HAP-1 (cell line): ENCODE data around the gene NHERF2.

Experiments
- DNase-seq, 2 experiments: peaks; one replicate each; pipeline ENCODE4 v3.0.0-alpha.2; 2016 to 2020; ENCODE audit warnings: low spot score in 2 of 2
- H3K27me3 ChIP-seq: fragments of 250-450 bp; sonication (Bioruptor Pico); 2 replicates; pipeline ENCODE4 v1.5.1; 2020; ENCODE audit warnings: low read depth, mild to moderate bottlenecking, moderate library complexity
- H3K36me3 ChIP-seq: fragments of 250-450 bp; sonication (Bioruptor Pico); replicated peaks from 2 replicates; pipeline ENCODE4 v1.5.1; 2020; ENCODE audit warnings: mild to moderate bottlenecking
- H3K4me1 ChIP-seq: fragments of 250-450 bp; sonication (Bioruptor Pico); 2 replicates; pipeline ENCODE4 v1.5.1; 2020; ENCODE audit warnings: mild to moderate bottlenecking
- H3K4me3 ChIP-seq: fragments of 250-450 bp; sonication (Bioruptor Pico); 2 replicates; pipeline ENCODE4 v1.5.1; 2020; ENCODE audit warnings: mild to moderate bottlenecking, moderate library complexity
- H3K9me3 ChIP-seq: fragments of 250-450 bp; sonication (Bioruptor Pico); 2 replicates; pipeline ENCODE4 v1.5.1; 2020; ENCODE audit warnings: mild to moderate bottlenecking, moderate library complexity
- in situ Hi-C: fragments of 300-500 bp; cut with MboI; formaldehyde crosslinking; loops from 3 replicates; pipeline ENCODE4 v1.14.3; 2020; ENCODE audit warnings: low sequenced_read_pairs, inconsistent platforms, mixed read lengths

The NHERF2 gene

DNA sequence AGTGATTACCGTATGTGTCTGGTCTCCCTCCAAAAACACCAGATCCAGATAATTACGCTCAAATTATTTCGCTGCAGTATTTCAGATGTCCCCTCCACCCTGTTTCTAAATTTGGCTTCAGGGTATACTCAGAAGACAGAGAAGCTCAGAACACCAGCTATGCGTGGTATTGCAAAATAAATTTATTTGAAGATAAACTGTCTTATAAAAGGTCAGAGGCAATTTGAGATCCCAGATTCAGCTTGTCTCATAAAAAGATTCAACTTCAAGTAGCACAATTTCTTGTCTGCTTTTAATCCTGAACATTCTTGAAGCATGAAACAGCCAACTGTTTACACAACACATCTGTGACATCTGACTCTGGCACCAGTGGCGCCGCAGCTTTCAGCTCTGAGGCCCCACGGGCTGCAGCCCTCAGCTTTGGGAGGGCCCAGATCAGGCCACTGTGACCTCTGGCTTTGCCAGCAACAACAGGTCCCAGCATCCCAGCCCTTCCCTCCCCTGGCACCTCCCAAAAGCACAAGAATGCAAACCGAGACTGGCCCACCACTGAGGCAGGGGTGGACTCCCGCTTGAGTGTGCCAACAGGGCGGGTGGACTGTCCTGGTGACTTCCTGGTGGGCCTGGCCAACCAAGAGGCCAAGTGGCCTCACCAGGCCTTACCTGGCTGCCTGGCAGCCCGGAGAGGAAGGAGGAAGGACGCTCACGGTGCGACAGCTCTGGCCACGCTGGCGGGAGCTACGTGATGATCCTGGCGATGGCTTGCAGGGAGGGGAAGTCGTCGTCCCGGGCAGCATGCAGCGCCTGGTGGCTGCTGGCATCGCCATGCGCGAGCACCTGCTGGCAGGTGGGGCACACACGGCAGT, 29.0 kb upstream of the NHERF2 start:
- Histone ChIP-seq H3K4me3 (no peak overlapping the region), H3K36me3 (peaks cover 56% of the 10 kb centered on the region), H3K9me3 (no peaks in the 10 kb centered on the region), H3K27me3 (no peaks in the 10 kb centered on the region), H3K4me1 (no peaks in the 10 kb centered on the region)
- DNase-seq: no peak
- in situ Hi-C loops: loop anchor here (25.0 kb wide), 1 partner anchor 515 kb away; the partner anchor contains the start of genes AMDHD2 and ATP6V0C

DNA sequence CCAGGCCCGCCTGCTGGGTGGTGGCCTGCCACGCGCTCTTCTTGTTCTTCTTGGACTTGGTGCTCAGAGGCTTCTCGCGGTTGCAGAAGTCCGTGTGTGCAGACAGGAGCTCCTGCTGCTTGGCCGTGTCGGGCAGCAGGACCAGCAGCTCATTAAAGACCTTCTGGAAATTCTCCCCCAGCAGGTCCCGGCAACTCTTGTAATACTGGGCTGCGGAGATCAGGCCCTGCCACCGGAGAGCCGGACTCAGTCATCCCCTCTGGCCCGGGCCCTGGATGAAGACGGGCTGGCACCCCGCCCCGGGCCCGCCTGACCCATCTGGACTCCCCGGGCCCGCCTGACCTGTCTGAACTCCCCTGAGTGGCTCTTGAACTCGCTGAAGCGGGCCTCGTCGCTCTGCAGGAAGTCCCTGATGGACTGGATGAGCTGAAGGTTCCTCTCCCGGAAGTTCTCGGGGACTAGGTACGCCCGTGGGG, 28.3 kb upstream of the NHERF2 start:
- in situ Hi-C loops: loop anchor here (25.0 kb wide), 1 partner anchor 514 kb away; the partner anchor contains the start of genes AMDHD2 and ATP6V0C
- no peaks in the 10 kb centered on the region for H3K27me3 ChIP-seq
- peaks cover 63% of the 10 kb centered on the region for H3K36me3 ChIP-seq
- no peak overlapping the region for H3K4me3 ChIP-seq
- H3K9me3 ChIP-seq: no peaks in the 10 kb centered on the region
- no peaks in the 10 kb centered on the region for H3K4me1 ChIP-seq
- no peak for DNase-seq

- in situ Hi-C loops: loop anchor here (25.0 kb wide), 1 partner anchor 513 kb away; the partner anchor contains the start of genes AMDHD2 and ATP6V0C
- no peak for DNase-seq
- Histone ChIP-seq H3K4me1 (peaks cover 2% of the 10 kb centered on the region), H3K4me3 (no peak overlapping the region), H3K27me3 (no peaks in the 10 kb centered on the region), H3K36me3 (peaks cover 65% of the 10 kb centered on the region), H3K9me3 (no peaks in the 10 kb centered on the region)
Measured at GRCh38 chr16:1998852-1999801, 27.6 kb upstream of the NHERF2 start.

- H3K9me3 ChIP-seq: no peaks in the 10 kb centered on the region
- DNase-seq: no peak
- in situ Hi-C loops: loop anchor here (25.0 kb wide), 1 partner anchor 512 kb away; the partner anchor contains the start of genes AMDHD2 and ATP6V0C
- H3K4me1 ChIP-seq: peaks cover 5% of the 10 kb centered on the region
- H3K27me3 ChIP-seq: no peaks in the 10 kb centered on the region
- peaks cover 65% of the 10 kb centered on the region for H3K36me3 ChIP-seq
- H3K4me3 ChIP-seq: no peak overlapping the region
Measured at GRCh38 chr16:1999866-2000514, 26.7 kb upstream of the NHERF2 start.

DNA sequence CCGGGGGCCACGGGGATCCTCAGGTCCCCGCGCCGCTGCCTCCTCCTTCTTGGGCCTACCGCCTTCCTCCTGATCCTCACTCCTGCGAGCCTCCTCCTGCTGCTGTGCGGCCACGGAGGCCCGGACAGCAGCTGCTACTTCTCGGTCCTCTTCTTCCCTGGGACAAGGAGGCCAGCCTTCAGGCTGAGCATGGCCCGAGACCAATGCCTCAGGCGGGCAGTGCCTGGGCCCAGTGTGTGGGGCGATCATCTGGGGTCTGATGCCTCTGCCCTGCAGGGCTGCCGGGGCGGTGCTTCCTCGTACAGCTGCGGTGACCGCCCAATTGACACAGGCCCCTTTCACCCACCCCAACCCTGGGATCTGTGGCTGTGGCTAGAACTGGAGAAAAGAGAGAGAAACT, 25.7 kb upstream of the NHERF2 start:
- Histone ChIP-seq H3K9me3 (no peaks in the 10 kb centered on the region), H3K4me1 (peaks cover 5% of the 10 kb centered on the region), H3K4me3 (no peak overlapping the region), H3K36me3 (peaks cover 71% of the 10 kb centered on the region), H3K27me3 (no peaks in the 10 kb centered on the region)
- in situ Hi-C loops: no loop called here
- DNase-seq: no peak

- H3K4me1 ChIP-seq: peaks cover 5% of the 10 kb centered on the region
- peaks cover 71% of the 10 kb centered on the region for H3K36me3 ChIP-seq
- no peak for DNase-seq
- H3K27me3 ChIP-seq: no peaks in the 10 kb centered on the region
- H3K9me3 ChIP-seq: no peaks in the 10 kb centered on the region
- no peak overlapping the region for H3K4me3 ChIP-seq
- in situ Hi-C loops: no loop called here
Measured at GRCh38 chr16:2001456-2002355, 25.0 kb upstream of the NHERF2 start.

DNA sequence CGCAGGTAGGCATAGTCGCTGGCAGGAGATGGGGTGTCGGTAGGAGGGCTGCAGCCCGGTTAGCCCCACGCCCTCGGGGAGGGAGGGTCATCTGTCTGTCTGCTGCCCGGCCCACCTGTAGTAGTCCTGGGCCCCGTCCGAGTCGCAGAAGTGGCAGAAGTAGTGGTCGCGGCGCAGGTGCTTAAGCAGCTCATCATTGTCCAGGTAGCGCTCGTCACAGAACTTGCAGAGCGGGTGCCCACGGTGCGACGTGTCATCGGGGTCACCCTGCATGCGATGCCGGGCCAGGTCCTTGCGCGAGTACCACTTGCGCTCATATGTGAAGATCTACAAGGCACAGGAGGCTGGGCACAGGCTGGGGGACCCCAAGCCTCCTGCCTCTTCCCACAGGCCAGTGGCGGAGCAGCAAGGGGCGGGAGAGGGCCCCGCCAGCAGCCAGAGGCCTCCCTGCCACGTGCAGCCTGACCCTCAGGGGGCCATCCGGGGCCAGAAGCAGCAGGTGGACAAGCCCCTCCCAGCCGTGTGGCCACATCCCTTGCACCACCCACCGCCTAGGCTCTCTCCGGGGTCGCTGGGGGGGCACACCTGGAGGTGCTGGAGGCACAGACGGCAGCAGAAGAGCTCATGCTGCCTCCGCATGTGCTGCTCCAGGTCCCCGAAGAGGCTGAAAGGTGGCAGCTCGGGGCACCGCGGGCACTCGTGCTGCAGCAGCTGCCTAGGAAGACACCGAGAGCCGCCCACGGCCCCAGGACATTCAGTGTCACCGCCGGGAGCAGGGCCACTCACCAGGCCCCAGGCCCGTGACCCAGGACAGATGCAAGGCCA, 24.1 kb upstream of the NHERF2 start:
- peaks cover 11% of the 10 kb centered on the region for H3K4me1 ChIP-seq
- in situ Hi-C loops: no loop called here
- no peak overlapping the region for H3K4me3 ChIP-seq
- no peak for DNase-seq
- H3K36me3 ChIP-seq: peaks cover 67% of the 10 kb centered on the region
- no peaks in the 10 kb centered on the region for H3K27me3 ChIP-seq
- H3K9me3 ChIP-seq: no peaks in the 10 kb centered on the region

DNA sequence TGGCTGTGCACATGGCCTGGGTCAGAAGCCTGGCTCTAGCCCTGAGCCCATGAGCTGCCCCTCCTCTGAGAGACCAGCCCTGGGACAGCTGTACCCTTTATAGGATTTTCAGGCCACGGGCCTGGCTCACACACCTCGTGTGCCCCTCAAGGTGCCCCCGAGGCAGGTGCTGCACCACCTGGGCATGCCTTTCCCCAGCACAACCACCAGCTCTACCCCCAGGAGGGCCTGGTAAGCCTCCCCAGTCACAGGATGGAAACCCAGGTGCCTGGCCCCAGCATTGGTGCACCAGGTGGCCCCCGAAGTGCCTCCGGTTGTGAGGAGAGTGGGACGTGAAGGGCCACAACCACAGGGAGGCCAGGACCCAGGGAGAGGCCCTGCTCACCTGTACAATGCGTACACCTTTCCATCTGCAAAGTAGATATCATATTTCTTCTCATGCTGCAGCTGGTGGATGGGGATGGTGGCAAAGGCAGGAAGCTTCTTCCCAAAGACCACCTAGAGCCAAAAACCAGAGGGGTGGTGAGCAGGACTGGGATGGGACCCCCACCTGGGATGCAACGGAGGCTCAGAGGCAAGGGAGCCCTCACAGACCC, 23.4 kb upstream of the NHERF2 start:
- peaks cover 18% of the 10 kb centered on the region for H3K4me1 ChIP-seq
- H3K4me3 ChIP-seq: no peak overlapping the region
- H3K36me3 ChIP-seq: peaks cover 69% of the 10 kb centered on the region
- H3K9me3 ChIP-seq: no peaks in the 10 kb centered on the region
- in situ Hi-C loops: no loop called here
- no peak for DNase-seq
- H3K27me3 ChIP-seq: no peaks in the 10 kb centered on the region

- H3K9me3 ChIP-seq: no peaks in the 10 kb centered on the region
- no peaks in the 10 kb centered on the region for H3K27me3 ChIP-seq
- H3K4me3 ChIP-seq: no peak overlapping the region; the same call in 1 of the 2 replicates
- in situ Hi-C loops: no loop called here
- H3K36me3 ChIP-seq: peaks cover 64% of the 10 kb centered on the region
- DNase-seq: peak; percentile 90 to 98
- peaks cover 21% of the 10 kb centered on the region for H3K4me1 ChIP-seq
Measured at GRCh38 chr16:2003827-2004641, 22.7 kb upstream of the NHERF2 start.

DNA sequence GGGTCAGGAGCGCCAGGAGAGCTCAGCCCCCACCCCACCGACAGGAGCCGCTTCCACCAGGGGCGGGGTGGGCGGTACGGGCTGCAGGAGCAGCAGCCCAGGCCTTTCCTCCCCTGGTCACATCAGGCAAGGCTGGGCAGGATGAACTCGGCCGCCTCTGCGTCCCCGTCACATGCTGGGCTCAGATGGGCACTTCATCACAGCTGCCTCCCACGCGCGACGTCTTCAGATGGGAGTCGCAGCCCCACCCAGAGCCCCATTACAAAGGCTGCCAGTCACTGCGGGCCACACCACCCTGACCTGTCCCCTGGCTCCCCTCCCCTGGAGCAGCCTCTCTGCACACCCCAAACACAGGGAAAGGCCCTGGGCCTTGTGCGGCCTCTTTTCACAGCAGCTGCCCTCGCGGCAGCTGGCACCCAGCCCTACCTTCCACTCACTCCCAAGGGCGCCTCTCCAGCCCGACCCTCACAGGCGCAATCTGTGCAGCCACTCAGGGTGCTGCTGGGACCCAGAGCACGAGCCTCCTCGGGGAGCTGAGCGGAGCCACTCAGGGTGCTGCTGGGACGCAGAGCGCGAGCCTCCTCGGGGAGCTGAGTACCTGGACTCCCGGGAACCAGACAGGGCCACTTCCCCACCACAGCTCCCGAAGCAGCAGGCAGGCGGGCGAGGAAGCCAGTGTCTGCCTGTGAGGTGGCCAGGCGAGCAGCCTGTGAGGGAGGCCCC, 21.7 kb upstream of the NHERF2 start:
- Histone ChIP-seq H3K36me3 (peaks cover 55% of the 10 kb centered on the region), H3K4me1 (peaks cover 21% of the 10 kb centered on the region), H3K9me3 (no peaks in the 10 kb centered on the region), H3K4me3 (no peak overlapping the region), H3K27me3 (no peaks in the 10 kb centered on the region)
- no peak for DNase-seq
- in situ Hi-C loops: no loop called here
